Stimulated activated naive CD8-positive, alpha-beta T cell treated with anti-CD3 and anti-CD28 coated beads, Interleukin-15, Interleukin-2, amounts not matched to agents 100 ng/mL and 50 ng/mL, for 24 hours (primary cell): ENCODE results near the gene GPR89B.
"Not testable (repeated sequence)": the region's sequence is repeated elsewhere in the genome, so short reads cannot be mapped to it uniquely, and the experiment has no call there.

Source experiments
- H3K27ac Mint-ChIP-seq: one replicate; pipeline ENCODE4 v1.8.0; 2021; ENCODE audit warnings: mild to moderate bottlenecking, mixed read lengths
- H3K27me3 Mint-ChIP-seq: one replicate; pipeline ENCODE4 v1.8.0; 2021; ENCODE audit warnings: mixed read lengths
- H3K36me3 Mint-ChIP-seq: one replicate; pipeline ENCODE4 v1.8.0; 2021; ENCODE audit warnings: low read depth, mixed read lengths
- H3K4me1 Mint-ChIP-seq: one replicate; pipeline ENCODE4 v1.8.0; 2021; ENCODE audit warnings: low read depth, mixed read lengths
- H3K4me3 Mint-ChIP-seq: one replicate; pipeline ENCODE4 v1.8.0; 2021; ENCODE audit warnings: mild to moderate bottlenecking, mixed read lengths
- H3K9me3 Mint-ChIP-seq: one replicate; pipeline ENCODE4 v1.8.0; 2021; ENCODE audit warnings: mixed read lengths

GPR89B gene

DNA sequence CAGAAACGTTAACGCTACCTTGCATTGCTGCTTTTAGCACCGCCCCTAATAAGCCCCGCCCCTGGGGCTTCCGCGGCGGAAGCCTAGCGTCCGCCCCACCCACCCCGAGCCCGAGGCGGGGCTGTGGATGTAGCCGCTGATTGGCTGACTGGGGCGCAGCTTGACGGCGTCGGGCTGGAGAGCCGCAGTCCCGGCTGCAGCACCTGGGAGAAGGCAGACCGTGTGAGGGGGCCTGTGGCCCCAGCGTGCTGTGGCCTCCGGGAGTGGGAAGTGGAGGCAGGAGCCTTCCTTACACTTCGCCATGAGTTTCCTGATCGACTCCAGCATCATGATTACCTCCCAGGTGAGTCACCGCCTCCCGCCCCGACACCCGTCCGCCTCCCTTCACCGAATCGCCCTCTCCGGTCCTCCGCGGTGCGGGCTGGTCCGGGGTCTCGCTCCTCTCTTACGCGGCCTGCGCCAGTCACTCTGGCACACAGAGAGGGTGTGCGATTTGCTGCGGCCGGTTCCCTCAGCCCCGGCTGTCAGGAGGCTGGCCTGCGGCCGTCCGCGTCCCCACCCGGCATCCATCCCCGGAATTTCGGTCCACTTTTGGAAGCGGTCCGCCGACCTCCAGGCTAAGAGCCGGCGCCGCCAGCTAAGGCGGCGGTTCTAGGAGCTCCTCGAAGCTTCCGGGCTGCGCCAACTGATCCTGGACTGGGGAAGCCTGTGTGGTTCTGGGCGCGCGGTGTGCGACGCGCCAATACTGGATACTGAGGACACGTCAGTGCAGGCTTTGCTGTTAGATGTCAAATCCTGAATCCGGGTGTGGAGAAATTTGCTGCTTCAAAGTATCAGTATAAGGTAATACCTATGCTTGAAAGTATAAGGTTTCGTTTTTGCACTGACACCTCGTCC, at the start of gene GPR89B:
GPR89B (plus strand) TSS at position 185 of the 897 bp plus-strand sequence; CDS start at position 302, 117 bp downstream.
- H3K9me3 Mint-ChIP-seq: not testable (repeated sequence)
- Mint-ChIP-seq H3K4me3 (peak within 1 kb of the TSS; percentile 84), H3K36me3 (peaks cover 13% of the 10 kb centered on the region)

DNA sequence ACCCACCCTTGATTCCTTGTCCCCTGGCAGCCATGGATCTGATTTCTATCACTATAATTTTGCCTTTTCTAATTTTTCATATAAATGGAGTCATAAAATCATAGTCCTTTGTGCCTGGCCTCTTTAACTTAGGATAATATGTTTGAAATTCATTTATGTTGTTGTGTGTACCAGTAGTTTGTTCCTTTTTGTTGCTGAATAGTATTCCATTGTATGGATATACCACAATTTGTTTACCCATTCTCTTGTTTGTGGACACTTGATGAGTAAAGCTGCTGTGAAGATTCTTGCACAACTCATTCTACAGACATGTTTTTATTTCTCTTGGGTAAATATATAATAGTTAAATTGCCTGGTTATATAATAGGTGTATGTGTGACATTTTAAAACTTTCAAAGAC, 48.3 kb upstream of the GPR89B start:
- no peak overlapping the region for H3K27ac Mint-ChIP-seq
- peaks cover 9% of the 10 kb centered on the region for H3K9me3 Mint-ChIP-seq
- H3K36me3 Mint-ChIP-seq: no peaks in the 10 kb centered on the region
- no peak overlapping the region for H3K4me3 Mint-ChIP-seq
- no peaks in the 10 kb centered on the region for H3K4me1 Mint-ChIP-seq
- peaks cover 19% of the 10 kb centered on the region for H3K27me3 Mint-ChIP-seq

More for the DNA sequence above, at the start of gene GPR89B:
- H3K27ac Mint-ChIP-seq: peak within 1 kb of the TSS; percentile 31
- H3K27me3 Mint-ChIP-seq: not testable (repeated sequence)
- peaks cover 40% of the 10 kb centered on the region for H3K4me1 Mint-ChIP-seq

DNA sequence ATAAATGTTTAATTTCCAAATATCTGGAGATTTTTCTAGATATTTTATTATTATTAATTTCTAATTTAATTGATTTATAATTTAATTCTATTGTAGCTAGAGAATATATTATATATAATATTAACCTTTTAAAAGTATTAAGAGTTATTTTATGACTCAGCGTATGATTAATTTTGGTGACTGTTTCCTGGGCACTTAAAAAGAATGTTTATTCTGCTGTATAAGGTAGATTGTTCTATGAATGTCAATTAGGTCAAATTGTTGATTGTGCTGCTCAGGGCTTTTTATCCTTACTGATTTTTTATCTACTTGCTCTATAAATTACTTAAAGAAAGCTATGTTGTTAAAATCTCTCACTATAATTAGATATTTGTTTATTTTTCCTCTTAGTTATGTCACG, 45.7 kb upstream of the GPR89B start:
- Mint-ChIP-seq H3K27me3 (peaks cover 7% of the 10 kb centered on the region), H3K9me3 (peaks cover 9% of the 10 kb centered on the region), H3K4me3 (no peak overlapping the region), H3K4me1 (no peaks in the 10 kb centered on the region), H3K27ac (no peak overlapping the region), H3K36me3 (no peaks in the 10 kb centered on the region)

DNA sequence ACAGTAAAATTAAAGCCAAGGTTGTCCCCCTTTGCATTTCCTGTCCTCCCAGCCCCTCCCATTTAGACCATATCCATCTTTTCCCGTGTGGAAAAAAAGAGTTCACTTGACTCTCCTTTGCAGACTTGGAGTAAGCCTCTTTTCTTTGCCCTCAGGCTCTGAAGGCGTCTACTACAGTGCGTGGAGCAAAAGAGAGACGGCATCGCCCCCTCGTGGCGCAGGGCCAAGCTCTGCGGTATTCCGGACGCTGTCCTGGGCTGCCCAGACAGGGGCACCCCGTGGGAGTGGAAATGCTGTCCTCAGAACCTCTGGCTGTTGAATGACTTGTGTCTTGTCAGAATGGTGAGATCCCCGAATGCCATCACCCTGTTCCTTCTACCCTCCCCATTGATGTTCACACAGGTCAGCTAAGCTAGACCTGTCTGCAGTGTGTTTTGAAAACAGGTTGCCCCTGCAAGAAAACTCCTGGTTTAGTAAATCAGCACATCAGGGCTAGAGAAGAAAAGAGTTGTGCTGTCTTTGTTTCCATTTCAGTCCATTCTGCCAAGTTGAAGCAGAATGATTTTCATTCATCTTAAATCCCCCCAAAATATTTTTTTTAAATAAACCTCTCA, 37.9 kb upstream of the GPR89B start:
- Mint-ChIP-seq H3K4me3 (no peak overlapping the region), H3K4me1 (peaks cover 3% of the 10 kb centered on the region), H3K27me3 (peaks cover 3% of the 10 kb centered on the region), H3K36me3 (no peaks in the 10 kb centered on the region), H3K27ac (no peak overlapping the region), H3K9me3 (no peaks in the 10 kb centered on the region)

DNA sequence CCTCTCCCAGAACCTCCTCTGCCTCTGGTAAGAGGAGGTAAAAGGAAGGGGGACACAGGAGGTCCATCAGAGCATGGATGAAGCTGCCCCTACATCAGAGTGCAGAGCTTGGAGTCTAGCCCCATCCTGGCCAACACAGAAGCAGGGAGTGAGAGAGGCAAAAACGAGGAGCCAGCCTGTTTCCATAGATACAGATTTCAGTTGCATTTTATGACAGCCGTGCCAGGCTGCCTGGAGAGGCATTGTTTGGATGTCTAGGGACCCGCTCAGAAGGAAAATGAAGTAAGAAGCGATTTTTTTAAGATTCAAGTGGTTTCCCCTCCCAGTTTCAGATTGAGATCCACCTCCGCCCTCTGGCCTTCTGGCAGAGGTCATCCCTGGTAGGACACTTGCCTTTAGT, 37.1 kb upstream of the GPR89B start:
- H3K4me1 Mint-ChIP-seq: peaks cover 3% of the 10 kb centered on the region
- H3K36me3 Mint-ChIP-seq: no peaks in the 10 kb centered on the region
- H3K9me3 Mint-ChIP-seq: no peaks in the 10 kb centered on the region
- no peak overlapping the region for H3K27ac Mint-ChIP-seq
- H3K4me3 Mint-ChIP-seq: no peak overlapping the region
- H3K27me3 Mint-ChIP-seq: peaks cover 3% of the 10 kb centered on the region

DNA sequence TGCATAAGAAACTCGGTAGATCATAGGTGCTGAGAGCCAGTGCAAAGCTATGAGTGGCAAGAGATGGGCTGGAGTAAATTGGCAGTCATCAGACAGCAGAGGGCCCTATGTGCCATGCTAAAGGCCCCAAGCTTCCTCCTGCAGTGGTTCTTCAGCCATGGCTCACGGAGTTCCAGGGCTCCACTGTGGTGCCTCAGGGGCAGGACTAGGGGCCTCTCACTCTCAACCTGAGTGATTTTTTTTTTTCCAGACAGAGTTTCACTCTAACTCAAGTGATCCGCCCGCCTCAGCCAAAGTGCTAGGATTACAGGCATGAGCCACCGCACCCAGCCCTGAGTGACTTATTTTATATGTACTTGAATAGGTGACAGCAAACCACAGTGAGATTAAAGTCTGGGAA, 36.0 kb upstream of the GPR89B start:
- Mint-ChIP-seq H3K36me3 (no peaks in the 10 kb centered on the region), H3K4me3 (no peak overlapping the region), H3K27me3 (peaks cover 3% of the 10 kb centered on the region), H3K9me3 (no peaks in the 10 kb centered on the region), H3K27ac (no peak overlapping the region), H3K4me1 (peaks cover 3% of the 10 kb centered on the region)

DNA sequence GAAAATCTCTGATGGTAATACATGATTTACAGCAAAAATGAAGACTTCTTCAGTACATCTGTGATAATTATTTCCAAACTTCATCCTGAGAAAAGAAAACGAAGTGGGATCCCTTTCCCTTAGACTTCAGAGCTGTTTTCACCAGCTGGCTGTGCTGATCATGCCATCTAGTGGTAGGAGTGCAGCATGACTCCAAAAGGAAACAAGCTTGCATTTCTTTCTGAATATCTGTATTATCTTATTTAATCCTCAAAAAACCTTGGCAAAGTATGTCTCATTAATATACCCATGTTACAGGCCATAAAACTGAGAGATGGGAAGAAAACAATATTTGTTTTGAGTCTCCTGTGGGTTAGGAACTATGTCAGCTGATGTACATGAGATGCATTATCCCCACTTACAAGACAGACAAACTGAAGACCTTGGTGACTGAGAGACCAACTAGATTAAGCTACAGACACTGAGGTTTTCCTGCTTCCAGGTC, 35.4 kb upstream of the GPR89B start:
- Mint-ChIP-seq H3K9me3 (no peaks in the 10 kb centered on the region), H3K27ac (no peak overlapping the region), H3K27me3 (peaks cover 3% of the 10 kb centered on the region), H3K4me3 (no peak overlapping the region), H3K36me3 (no peaks in the 10 kb centered on the region), H3K4me1 (peaks cover 3% of the 10 kb centered on the region)

DNA sequence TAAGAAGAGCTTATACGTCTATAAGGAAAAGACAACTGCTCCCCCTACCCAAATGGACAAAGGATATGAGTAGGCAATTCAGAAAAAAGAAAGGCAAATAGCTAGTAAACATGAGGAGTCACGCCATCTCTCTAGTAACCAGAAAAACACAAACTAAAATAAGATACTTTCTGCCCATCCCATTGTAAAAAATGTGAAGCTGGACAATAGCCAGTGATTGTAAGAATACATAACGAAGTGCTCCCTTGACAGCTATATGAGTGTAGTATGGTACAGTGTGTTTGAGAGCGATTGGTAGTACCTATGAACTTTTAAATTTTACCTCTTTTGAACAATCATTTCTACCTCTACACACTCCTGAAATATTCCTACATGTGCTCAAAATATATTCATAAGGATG, 33.1 kb upstream of the GPR89B start:
- Mint-ChIP-seq H3K36me3 (no peaks in the 10 kb centered on the region), H3K9me3 (no peaks in the 10 kb centered on the region), H3K27ac (no peak overlapping the region), H3K4me3 (no peak overlapping the region), H3K27me3 (peaks cover 3% of the 10 kb centered on the region), H3K4me1 (peaks cover 3% of the 10 kb centered on the region)

DNA sequence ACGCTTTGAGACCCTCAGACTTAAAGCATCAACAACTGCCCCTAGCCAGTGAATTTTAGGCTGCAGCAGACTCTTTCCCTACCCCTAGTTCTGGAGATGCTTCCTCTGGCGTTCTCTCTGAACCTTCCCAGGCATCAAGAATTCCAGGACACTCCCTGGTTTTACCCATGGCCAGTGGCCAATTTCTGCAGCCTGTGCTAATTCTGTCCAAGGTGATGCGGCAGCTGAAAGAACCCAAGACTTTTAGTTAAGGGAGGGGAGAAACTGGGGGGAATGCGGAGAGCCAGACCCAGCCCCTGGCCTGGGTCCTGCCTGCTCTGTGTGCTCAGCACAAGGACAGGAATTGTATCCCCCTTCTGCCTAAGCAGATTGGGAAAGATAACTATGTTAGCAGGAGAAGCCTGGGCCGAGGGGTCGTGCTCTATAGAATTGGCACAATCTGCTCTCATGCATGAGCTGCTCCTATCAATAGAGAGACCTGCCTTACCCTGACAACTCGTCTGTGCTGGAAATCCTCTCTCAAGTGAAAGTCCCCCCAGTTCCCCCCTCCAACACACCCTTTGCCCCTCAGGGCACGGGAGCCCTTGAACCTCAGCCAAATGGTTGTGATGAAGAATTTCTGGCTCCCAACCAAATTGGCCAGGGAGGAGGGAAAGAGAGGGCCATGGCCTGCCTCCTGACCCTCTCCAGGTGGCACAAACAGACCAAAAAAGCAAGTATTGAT, 31.0 kb upstream of the GPR89B start:
- Mint-ChIP-seq H3K4me1 (peaks cover 3% of the 10 kb centered on the region), H3K27ac (no peak overlapping the region), H3K4me3 (no peak overlapping the region), H3K36me3 (no peaks in the 10 kb centered on the region), H3K9me3 (no peaks in the 10 kb centered on the region), H3K27me3 (no peaks in the 10 kb centered on the region)

DNA sequence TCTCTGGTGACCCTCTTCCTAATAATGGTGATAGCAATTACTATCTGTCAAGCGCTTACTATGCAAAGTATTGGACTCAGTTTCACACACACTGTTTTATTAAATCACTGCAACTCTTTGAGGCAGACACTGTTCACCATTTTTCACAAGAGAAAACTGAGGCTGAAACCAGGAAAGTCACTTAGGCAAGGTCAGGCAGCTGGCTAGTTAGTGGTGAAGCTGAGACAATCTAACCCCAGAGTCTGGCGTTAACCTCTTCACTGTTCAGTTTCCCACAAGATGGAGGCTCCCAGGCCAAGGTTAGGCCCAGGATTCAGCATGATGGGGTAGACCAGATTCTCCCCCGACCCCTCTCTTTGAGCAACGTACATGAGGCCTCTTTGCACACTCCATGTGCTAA, 30.4 kb upstream of the GPR89B start:
- Mint-ChIP-seq H3K4me3 (no peak overlapping the region), H3K27ac (no peak overlapping the region), H3K36me3 (no peaks in the 10 kb centered on the region)

DNA sequence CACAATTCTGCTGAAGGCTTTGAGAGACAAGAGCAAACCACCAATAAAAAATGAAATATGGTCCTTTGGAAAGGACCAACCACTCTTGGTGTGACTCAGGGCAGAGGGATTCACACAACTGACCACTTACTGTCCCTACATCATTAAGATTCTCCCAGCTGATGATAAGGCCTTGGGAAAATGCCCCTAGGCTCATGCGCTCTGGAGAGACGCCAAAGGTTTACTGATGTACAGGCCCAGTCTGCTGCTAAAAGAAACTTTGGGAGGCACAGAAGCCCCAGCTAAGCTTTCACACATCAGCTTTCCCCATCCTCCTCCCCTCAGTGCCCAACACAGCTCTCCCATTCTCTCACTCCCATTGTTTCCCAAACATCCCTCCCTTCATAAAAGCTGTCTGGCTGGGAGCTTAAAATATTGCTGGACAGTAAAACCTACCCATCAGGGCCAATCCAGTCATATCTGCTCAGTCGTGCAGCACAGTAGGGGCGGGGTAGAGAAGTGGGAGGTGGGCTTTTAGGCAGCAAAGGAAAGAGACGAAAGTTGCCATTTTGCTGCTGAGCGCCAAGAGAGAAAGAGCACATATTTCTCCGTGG, 25.9 kb upstream of the GPR89B start, which contains the start of gene GJA8:
GJA8 (plus strand) TSS at position 543 of the 593 bp plus-strand sequence. CDS start 5,161 bp downstream, outside the sequence.
- Mint-ChIP-seq H3K27ac (no peak within 1 kb of the TSS), H3K27me3 (no peaks in the 10 kb centered on the region), H3K9me3 (no peaks in the 10 kb centered on the region), H3K4me3 (no peak within 1 kb of the TSS), H3K36me3 (no peaks in the 10 kb centered on the region), H3K4me1 (peaks cover 5% of the 10 kb centered on the region)

More for the DNA sequence above, 30.4 kb upstream of the GPR89B start:
- Mint-ChIP-seq H3K4me1 (no peaks in the 10 kb centered on the region), H3K9me3 (no peaks in the 10 kb centered on the region), H3K27me3 (no peaks in the 10 kb centered on the region)

DNA sequence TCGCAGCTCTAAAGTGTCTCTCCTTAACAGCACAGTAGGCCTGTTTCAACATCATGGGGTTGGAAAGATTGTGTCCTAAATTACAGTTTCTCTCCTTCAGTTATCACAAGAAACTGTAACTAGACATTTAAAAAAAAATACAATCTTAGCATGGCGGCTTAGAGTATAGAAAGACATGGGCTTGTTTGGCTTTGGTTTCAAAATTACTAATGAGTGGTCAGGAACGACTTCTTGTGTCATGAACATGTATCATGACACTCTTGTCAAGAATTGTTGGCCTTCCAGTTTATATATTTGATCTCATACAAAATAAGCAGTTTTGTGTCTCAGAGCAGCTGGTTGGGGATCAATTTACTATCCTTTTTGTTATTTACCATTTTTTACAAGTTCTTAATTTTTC, 23.5 kb upstream of the GPR89B start:
- Mint-ChIP-seq H3K36me3 (no peaks in the 10 kb centered on the region), H3K27ac (no peak overlapping the region), H3K9me3 (no peaks in the 10 kb centered on the region), H3K4me1 (peaks cover 5% of the 10 kb centered on the region), H3K4me3 (no peak overlapping the region), H3K27me3 (peaks cover 3% of the 10 kb centered on the region)

DNA sequence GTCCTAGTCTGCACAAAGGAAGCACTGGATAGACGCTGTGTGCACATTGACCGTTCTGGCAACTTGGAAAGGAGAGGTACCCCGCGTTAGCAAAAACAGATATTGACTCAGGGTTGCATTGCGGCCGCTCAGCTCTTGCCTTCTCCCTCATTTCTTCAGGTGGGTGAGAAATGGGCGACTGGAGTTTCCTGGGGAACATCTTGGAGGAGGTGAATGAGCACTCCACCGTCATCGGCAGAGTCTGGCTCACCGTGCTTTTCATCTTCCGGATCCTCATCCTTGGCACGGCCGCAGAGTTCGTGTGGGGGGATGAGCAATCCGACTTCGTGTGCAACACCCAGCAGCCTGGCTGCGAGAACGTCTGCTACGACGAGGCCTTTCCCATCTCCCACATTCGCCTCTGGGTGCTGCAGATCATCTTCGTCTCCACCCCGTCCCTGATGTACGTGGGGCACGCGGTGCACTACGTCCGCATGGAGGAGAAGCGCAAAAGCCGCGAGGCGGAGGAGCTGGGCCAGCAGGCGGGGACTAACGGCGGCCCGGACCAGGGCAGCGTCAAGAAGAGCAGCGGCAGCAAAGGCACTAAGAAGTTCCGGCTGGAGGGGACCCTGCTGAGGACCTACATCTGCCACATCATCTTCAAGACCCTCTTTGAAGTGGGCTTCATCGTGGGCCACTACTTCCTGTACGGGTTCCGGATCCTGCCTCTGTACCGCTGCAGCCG, 20.3 kb upstream of the GPR89B start:
- H3K4me3 Mint-ChIP-seq: no peak overlapping the region
- no peak overlapping the region for H3K27ac Mint-ChIP-seq
- peaks cover 5% of the 10 kb centered on the region for H3K4me1 Mint-ChIP-seq
- no peaks in the 10 kb centered on the region for H3K36me3 Mint-ChIP-seq
- H3K27me3 Mint-ChIP-seq: peaks cover 3% of the 10 kb centered on the region
- no peaks in the 10 kb centered on the region for H3K9me3 Mint-ChIP-seq

DNA sequence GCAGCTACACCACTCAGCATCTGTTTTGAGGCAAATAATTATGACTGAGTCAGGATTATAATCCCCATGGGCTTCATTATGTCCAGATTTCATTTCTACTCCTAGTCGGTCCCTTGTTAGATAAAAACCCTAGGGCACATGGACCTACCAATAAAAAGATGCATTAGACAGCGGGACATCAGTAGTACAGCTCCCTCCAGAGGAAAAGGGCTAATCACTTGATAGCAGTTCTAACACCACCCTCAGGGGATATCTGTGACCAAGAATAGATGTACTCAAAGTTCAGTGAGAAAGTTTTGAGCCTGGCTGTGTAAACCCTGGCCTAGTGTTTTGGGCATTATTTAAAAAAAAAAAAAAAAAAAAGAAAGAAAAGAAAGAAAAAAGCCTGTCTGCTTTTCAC, 15.7 kb upstream of the GPR89B start:
- Mint-ChIP-seq H3K27me3 (peaks cover 21% of the 10 kb centered on the region), H3K9me3 (no peaks in the 10 kb centered on the region), H3K36me3 (no peaks in the 10 kb centered on the region), H3K27ac (no peak overlapping the region), H3K4me3 (no peak overlapping the region), H3K4me1 (no peaks in the 10 kb centered on the region)
